Heart right ventricle (tissue), 16 donors: ENCODE measurements around the gene ATXN7L2. TPM values are rescaled to one million over a fixed set of nuclear protein-coding genes. Genes with fewer than 3 reads are reported as not detected.

Experiments used
- ATAC-seq, 8 donors: fragments of 200-7000 bp; cut with Tn5 transposase; one replicate each; pipeline ENCODE4 v1.9.1; 2020; ENCODE audit warnings: mild to moderate bottlenecking in 8 of 8, moderate library complexity in 8 of 8, moderate number of reproducible peaks in 1 of 8
- DNase-seq, 2 donors: peaks; one replicate each; pipeline ENCODE4 v3.0.0-alpha.2; 2020
- H3K27ac ChIP-seq, 10 donors: fragments of 200-600 bp; sonication (generic) in 2 of 10; one replicate each; pipeline versions ENCODE4 v1.5.0 to v1.8.0; 2020 to 2022; ENCODE audit warnings: mild to moderate bottlenecking in 3 of 10
- H3K27me3 ChIP-seq, 7 donors: fragments of 200-600 bp; one replicate each; pipeline ENCODE4 v1.8.0; 2021 to 2022; ENCODE audit warnings: mild to moderate bottlenecking in 2 of 7
- H3K36me3 ChIP-seq, 9 donors: fragments of 200-600 bp; sonication (generic) in 1 of 9; one replicate each; pipeline versions ENCODE4 v1.5.0 to v1.8.0; 2020 to 2022; ENCODE audit warnings: mild to moderate bottlenecking in 2 of 9
- H3K4me1 ChIP-seq, 9 donors: fragments of 200-600 bp; sonication (generic) in 1 of 9; one replicate each; pipeline versions ENCODE4 v1.5.0 to v1.8.0; 2020 to 2022; ENCODE audit warnings: mild to moderate bottlenecking in 4 of 9
- H3K4me3 ChIP-seq, 10 donors: fragments of 200-600 bp; sonication (generic) in 2 of 10; one replicate each; pipeline versions ENCODE4 v1.5.0 to v1.8.0; 2020 to 2022; ENCODE audit warnings: mild to moderate bottlenecking in 7 of 10, moderate library complexity in 2 of 10
- H3K9me3 ChIP-seq, 11 donors: fragments of 200-600 bp in 10 of 11; sonication (generic) in 2 of 11; one replicate each; pipeline versions ENCODE4 v1.5.0 to v1.8.0; 2013 to 2022; ENCODE audit warnings: mild to moderate bottlenecking in 2 of 11, control low read depth in 1 of 11, moderate library complexity in 1 of 11
- CTCF ChIP-seq, 9 donors: fragments of 200-600 bp; sonication (generic) in 2 of 9; IDR thresholded peaks; one replicate each; pipeline versions ENCODE4 v1.5.0 to v1.8.0; 2021 to 2022; ENCODE audit warnings: antibody characterized with exemption in 9 of 9, mild to moderate bottlenecking in 5 of 9, moderate library complexity in 1 of 9
- WGBS, 2 donors: extraction: QIAGEN DNeasy Blood & Tissue Kit; methylation state at CpG; one replicate each; pipeline ENCODE4 v1.1.7; 2013; ENCODE audit warnings: inconsistent platforms in 1 of 2; 5-methylcytosine and 5-hydroxymethylcytosine counted together
- intact Hi-C, 10 donors: fragments of 100-400 bp; cut with DNase I; formaldehyde crosslinking; loops; one replicate each; pipeline versions ENCODE4 v1.11.1 to v1.14.2; 2022
- polyA plus RNA-seq, 2 donors: library from polyadenylated mRNA; stranded (reverse); fragments of 200-250 nt; gene quantifications; one replicate each; pipeline ENCODE4 v1.2.3, GENCODE V29; 2013
- total RNA-seq, 10 donors: library from RNA; stranded (reverse); fragmentation: NEBNext Ultra II Directional in 3 of 10; extraction: Animal tissue kit (Norgen Biotek cat#: 25700) in 3 of 10; gene quantifications; one replicate each; pipeline versions ENCODE4 v1.2.1 to v1.2.4, GENCODE V29; 2021 to 2023
- donor health status: Arrhythmogenic right ventricular cardiomyopathy.
- donor health status: ischemic (EF 13 %, LVEDD 7.1; RV severe dilation, severe dysfunction).
- donor health status: healthy with polysubstance abuse.
- donor health status: DM: no; HTN: yes; CAD: no.
- donor health status: DM: no; HTN: no; CAD: no.
- donor health status: ischemic (EF 25% LVEDD 6.9; RV normal size, moderate dysfunction).
- donor health status: ischemic (EF 25% LVEDD 5.7; RV mildly dilated, moderate dysfunction).
- donor health status: healthy.
- donor health status: DM: yes; HTN: yes; CAD: no.
- donor health status: Ischemic cardiomyopathy.
- donor health status: ischemic (EF 35%, LVEDD 5.7; RV mildly dilated, moderate dysfunction).
- donor health status: nonischemic (EF 11% LVEDD 7.7; RV severe dilation, severe dysfunction).
- donor health status: DM: yes; HTN: yes; CAD: no.
- donor health status: PGD.
- donor health status: ischemic (EF 29% LVEDD 5.4; RV normal size, mild dysfunction).
- donor health status: nonischemic (EF 23%, LVEDD 6.1; RV moderate dilation, normal function).

The ATXN7L2 gene
- total and polyA plus RNA-seq, 12 donors = 1.8 to 11.4 (median 2.6) TPM

GRCh38 chr1:109513110-109513710 is 29.5 kb downstream of the ATXN7L2 start:
- H3K4me1 ChIP-seq = peaks cover 0 to 17% (median 13%) of the 10 kb centered on the region in 9 donors
- intact Hi-C loops = no loop called here
- DNase-seq (no peak), ATAC-seq (no peak)
- WGBS, 2 donors = 90 to 92% methylated on average over 2 of the region's 2 CpGs
- no peaks in the 10 kb centered on the region for H3K36me3 ChIP-seq
- no peak overlapping the region for H3K4me3 ChIP-seq
- TF ChIP-seq CTCF (IDR thresholded peaks at IDR 0.05) = no peak
- H3K9me3 ChIP-seq = no peaks in the 10 kb centered on the region
- H3K27me3 ChIP-seq = peaks cover 0 to 5% (median 0%) of the 10 kb centered on the region in 7 donors
- no peak overlapping the region for H3K27ac ChIP-seq

GRCh38 chr1:109514846-109515245 is 31.1 kb downstream of the ATXN7L2 start:
- WGBS, 2 donors = 90 to 93% methylated on average over 3 of the region's 3 CpGs
- no peak for TF ChIP-seq CTCF (IDR thresholded peaks at IDR 0.05)
- no peak overlapping the region for H3K27ac ChIP-seq
- DNase-seq = no peak
- H3K9me3 ChIP-seq = no peaks in the 10 kb centered on the region
- no peak overlapping the region for H3K4me3 ChIP-seq
- H3K36me3 ChIP-seq = no peaks in the 10 kb centered on the region
- H3K27me3 ChIP-seq = peaks cover 0 to 5% (median 0%) of the 10 kb centered on the region in 7 donors
- intact Hi-C loops = no loop called here
- no peak for ATAC-seq
- peaks cover 0 to 7% (median 3%) of the 10 kb centered on the region in 9 donors for H3K4me1 ChIP-seq

- ATAC-seq (no peak), DNase-seq (no peak)
- Histone ChIP-seq H3K9me3 (no peaks in the 10 kb centered on the region), H3K27ac (no peak overlapping the region), H3K4me1 (peaks cover 0 to 3% (median 0%) of the 10 kb centered on the region in 9 donors), H3K36me3 (no peaks in the 10 kb centered on the region), H3K27me3 (no peaks in the 10 kb centered on the region), H3K4me3 (no peak overlapping the region)
- intact Hi-C loops = no loop called here
- TF ChIP-seq CTCF (IDR thresholded peaks at IDR 0.05) = no peak
- 76 to 85% methylated on average over 5 of the region's 5 CpGs for WGBS, 2 donors
Observed at GRCh38 chr1:109516872-109517271, 33.2 kb downstream of the ATXN7L2 start.

- 73 to 74% methylated on average over 5 of the region's 5 CpGs for WGBS, 2 donors
- DNase-seq = no peak
- H3K9me3 ChIP-seq = no peaks in the 10 kb centered on the region
- no peaks in the 10 kb centered on the region for H3K27me3 ChIP-seq
- H3K36me3 ChIP-seq = no peaks in the 10 kb centered on the region
- intact Hi-C loops = no loop called here
- TF ChIP-seq CTCF (IDR thresholded peaks at IDR 0.05) = no peak
- no peak for ATAC-seq
- no peak overlapping the region for H3K27ac ChIP-seq
- H3K4me1 ChIP-seq = peaks cover 0 to 7% (median 0%) of the 10 kb centered on the region in 9 donors
- H3K4me3 ChIP-seq = no peak overlapping the region
Observed at GRCh38 chr1:109517337-109517736, 33.6 kb downstream of the ATXN7L2 start.
